HEK293 (cell line): ENCODE measurements around the gene PBX3.
A peak's percentile ranks its signal among the peaks of the same experiment; 100 is the strongest.

Source experiments
- CTCF ChIA-PET: fragments of 350-600 bp; formaldehyde crosslinking; extraction: SDS; loops from one replicate; lab custom pipeline; 2021; ENCODE audit warnings: antibody characterized with exemption; lab: Yijun Ruan, JAX
- POLR2A ChIA-PET: fragments of 300-600 bp; formaldehyde crosslinking; extraction: SDS; loops from one replicate; lab custom pipeline; 2020; ENCODE audit warnings: antibody characterized with exemption, inconsistent platforms; lab: Yijun Ruan, JAX
- H3K27ac ChIP-seq: fragments of 200-500 bp; sonication (Bioruptor generic); 2 replicates; pipeline ENCODE4 v1.5.1; 2014; ENCODE audit warnings: low read depth, low read length, control low read depth, inconsistent platforms; ENCODE audit errors: extremely low read depth
- H3K36me3 ChIP-seq, 2 experiments: fragments of 200-500 bp in 1 of 2; sonication (Bioruptor generic) in 1 of 2; 1 replicate in 1 of 2; 2 replicates in 1 of 2; pipeline ENCODE4 v1.5.1; 2014 to 2017; ENCODE audit warnings: inconsistent platforms in 2 of 2, low read length in 2 of 2; ENCODE audit not compliant: control insufficient read depth in 2 of 2, insufficient read depth in 1 of 2
- H3K4me1 ChIP-seq: fragments of 200-500 bp; sonication (Bioruptor generic); 2 replicates; pipeline ENCODE4 v1.5.1; 2014; ENCODE audit warnings: mild to moderate bottlenecking, low read length, inconsistent platforms; ENCODE audit not compliant: control insufficient read depth, insufficient read depth
- H3K4me3 ChIP-seq: 2 replicates; pipeline ENCODE4 v1.5.1; 2011; ENCODE audit warnings: low read depth, mild to moderate bottlenecking, control low read depth, low read length, moderate library complexity
- H3K9me3 ChIP-seq: fragments of 200-500 bp; sonication (Bioruptor generic); 2 replicates; pipeline ENCODE4 v1.5.1; 2014; ENCODE audit warnings: low read depth, low read length, inconsistent platforms; ENCODE audit not compliant: control insufficient read depth, insufficient read depth
- BCL6B ChIP-seq: fragments of 450-650 bp; formaldehyde crosslinking; IDR thresholded peaks from 2 replicates; pipeline ENCODE4 v1.5.1; 2017; ENCODE audit warnings: missing biosample characterization, missing genetic modification characterization
- TRIM28 ChIP-seq: IDR thresholded peaks from 2 replicates; pipeline ENCODE4 v1.6.1; 2011; ENCODE audit warnings: low read length, control low read depth, borderline replicate concordance
- ZBTB10 ChIP-seq: fragments of 450-650 bp; formaldehyde crosslinking; IDR thresholded peaks from 2 replicates; pipeline ENCODE4 v1.5.1; 2016; ENCODE audit warnings: missing biosample characterization, missing genetic modification characterization
- ZNF138 ChIP-seq: fragments of 450-650 bp; formaldehyde crosslinking; IDR thresholded peaks from 2 replicates; pipeline ENCODE4 v1.5.1; 2016; ENCODE audit warnings: missing biosample characterization, missing genetic modification characterization, borderline replicate concordance
- ZNF510 ChIP-seq: fragments of 450-650 bp; formaldehyde crosslinking; IDR thresholded peaks from 2 replicates; pipeline ENCODE4 v1.5.1; 2018; ENCODE audit warnings: mild to moderate bottlenecking, missing genetic modification characterization, missing biosample characterization; ENCODE audit not compliant: insufficient replicate concordance
- ZNF521 ChIP-seq: fragments of 450-650 bp; formaldehyde crosslinking; IDR thresholded peaks from 2 replicates; pipeline ENCODE4 v1.5.1; 2017; ENCODE audit warnings: missing biosample characterization, mild to moderate bottlenecking, missing genetic modification characterization
- ZNF561 ChIP-seq: fragments of 450-650 bp; IDR thresholded peaks from 2 replicates; pipeline ENCODE4 v1.5.1; 2018; ENCODE audit warnings: missing biosample characterization, missing genetic modification characterization, borderline replicate concordance
- ZNF623 ChIP-seq: fragments of 450-650 bp; formaldehyde crosslinking; IDR thresholded peaks from 2 replicates; pipeline ENCODE4 v1.5.1; 2016; ENCODE audit warnings: missing biosample characterization, missing genetic modification characterization
- ZNF768 ChIP-seq: fragments of 450-650 bp; formaldehyde crosslinking; IDR thresholded peaks from 2 replicates; pipeline ENCODE4 v1.5.1; 2018; ENCODE audit warnings: missing biosample characterization, mild to moderate bottlenecking, missing genetic modification characterization
- ZNF830 ChIP-seq: fragments of 450-650 bp; IDR thresholded peaks from 2 replicates; pipeline ENCODE4 v1.5.0; 2018; ENCODE audit warnings: missing biosample characterization, missing genetic modification characterization, low read depth, mild to moderate bottlenecking, moderate library complexity
- ZNF843 ChIP-seq: fragments of 450-650 bp; formaldehyde crosslinking; IDR thresholded peaks from 2 replicates; pipeline ENCODE4 v1.5.1; 2016; ENCODE audit warnings: missing biosample characterization, missing genetic modification characterization
- TF ChIP-seq, protein P1 (sequence below): fragments of 450-650 bp; IDR thresholded peaks from 2 replicates; pipeline ENCODE4 v1.5.1; 2018; ENCODE audit warnings: missing biosample characterization, missing genetic modification characterization

Gene PBX3

DNA sequence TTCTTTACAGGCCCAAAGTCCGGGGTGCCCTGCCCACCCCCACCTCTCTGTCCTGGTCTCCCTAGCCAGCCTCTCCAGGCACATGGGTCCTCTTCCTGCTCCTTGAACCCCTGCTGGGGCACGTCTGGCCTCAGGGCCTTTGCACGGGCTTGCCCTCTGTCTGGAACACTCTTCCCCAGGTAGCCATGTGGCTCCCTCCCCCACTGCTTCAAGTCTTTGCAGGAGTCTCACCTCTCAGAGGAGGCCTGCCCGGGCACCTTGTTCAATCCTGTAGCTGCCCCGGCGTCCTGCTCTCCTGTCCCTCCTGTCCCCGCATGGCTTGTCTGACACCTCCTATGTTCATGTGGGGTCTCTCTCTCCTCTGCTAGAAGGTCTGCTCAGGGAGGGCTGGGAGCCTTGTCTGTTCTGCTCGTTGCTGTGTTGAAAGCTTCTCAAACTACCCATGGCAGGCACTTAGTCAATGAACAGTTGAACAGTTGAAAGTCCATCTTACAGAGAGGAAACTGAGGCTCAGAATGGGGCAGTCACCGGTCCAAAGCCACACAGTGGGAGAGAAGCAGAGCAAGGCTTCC lies 241.4 kb downstream of the PBX3 start:
- TF ChIP-seq TRIM28 = no peak
- TF ChIP-seq ZNF138 (tag by site-specific recombination) = no peak
- TF ChIP-seq ZNF623 (tag by site-specific recombination) = peak; percentile 93
- no peaks in the 10 kb centered on the region for H3K9me3 ChIP-seq
- CTCF ChIA-PET = no interaction called here
- H3K27ac ChIP-seq = no peak overlapping the region
- no peaks in the 10 kb centered on the region for H3K4me1 ChIP-seq
- no peaks in the 10 kb centered on the region for H3K36me3 ChIP-seq
- POLR2A ChIA-PET = no interaction called here
- no peak overlapping the region for H3K4me3 ChIP-seq

DNA sequence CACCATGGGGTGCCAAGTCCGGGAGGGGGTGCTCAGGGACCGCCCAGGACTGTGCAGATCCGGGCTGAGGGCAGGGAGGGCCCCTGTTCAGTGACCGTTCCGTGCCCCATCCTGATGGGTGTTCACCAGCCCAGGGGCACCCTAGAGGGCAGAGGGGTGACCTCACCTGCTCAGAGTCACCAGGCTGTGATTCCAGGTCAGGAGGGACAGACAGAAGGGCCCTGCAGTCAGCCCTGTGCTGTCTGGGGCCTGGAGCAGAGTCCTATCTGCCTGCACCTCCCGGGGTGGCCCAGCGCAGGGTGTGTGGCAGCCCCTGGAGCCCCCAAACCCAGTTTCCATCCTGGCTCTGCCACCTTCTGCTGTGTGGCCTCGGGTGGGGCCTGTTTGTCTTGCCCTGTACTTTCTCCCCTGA lies 241.9 kb downstream of the PBX3 start:
- CTCF ChIA-PET = no interaction called here
- no peak overlapping the region for H3K4me3 ChIP-seq
- TF ChIP-seq ZNF521 (tag by site-specific recombination) = no peak
- no peak for TF ChIP-seq ZNF843 (tag by site-specific recombination)
- TF ChIP-seq ZNF561 = no peak
- no peak for TF ChIP-seq ZNF510
- TF ChIP-seq, protein P1, sequence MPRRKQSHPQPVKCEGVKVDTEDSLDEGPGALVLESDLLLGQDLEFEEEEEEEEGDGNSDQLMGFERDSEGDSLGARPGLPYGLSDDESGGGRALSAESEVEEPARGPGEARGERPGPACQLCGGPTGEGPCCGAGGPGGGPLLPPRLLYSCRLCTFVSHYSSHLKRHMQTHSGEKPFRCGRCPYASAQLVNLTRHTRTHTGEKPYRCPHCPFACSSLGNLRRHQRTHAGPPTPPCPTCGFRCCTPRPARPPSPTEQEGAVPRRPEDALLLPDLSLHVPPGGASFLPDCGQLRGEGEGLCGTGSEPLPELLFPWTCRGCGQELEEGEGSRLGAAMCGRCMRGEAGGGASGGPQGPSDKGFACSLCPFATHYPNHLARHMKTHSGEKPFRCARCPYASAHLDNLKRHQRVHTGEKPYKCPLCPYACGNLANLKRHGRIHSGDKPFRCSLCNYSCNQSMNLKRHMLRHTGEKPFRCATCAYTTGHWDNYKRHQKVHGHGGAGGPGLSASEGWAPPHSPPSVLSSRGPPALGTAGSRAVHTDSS (tag by site-specific recombination) = no peak
- no peak for TF ChIP-seq ZNF830 (tag by site-specific recombination)
- no peak for TF ChIP-seq BCL6B (tag by site-specific recombination)
- H3K9me3 ChIP-seq = no peaks in the 10 kb centered on the region
- H3K4me1 ChIP-seq = no peaks in the 10 kb centered on the region
- POLR2A ChIA-PET = no interaction called here
- H3K27ac ChIP-seq = no peak overlapping the region
- no peaks in the 10 kb centered on the region for H3K36me3 ChIP-seq

GRCh38 chr9:125989524-125990180 lies 242.5 kb downstream of the PBX3 start:
- CTCF ChIA-PET = no interaction called here

More at GRCh38 chr9:125989524-125990180, 242.5 kb downstream of the PBX3 start:
- Histone ChIP-seq H3K27ac (no peak overlapping the region), H3K9me3 (no peaks in the 10 kb centered on the region), H3K4me3 (no peak overlapping the region), H3K4me1 (no peaks in the 10 kb centered on the region), H3K36me3 (no peaks in the 10 kb centered on the region)
- TF ChIP-seq ZNF768 (tag by site-specific recombination) (0 out of 2 replicates have a peak, but pooled peaks have one; percentile 7), ZBTB10 (tag by site-specific recombination) (no peak)
- POLR2A ChIA-PET = no interaction called here
